Measurements from ENCODE around the gene BORCS6. TPM values are rescaled to one million over a fixed set of nuclear protein-coding genes. Genes with fewer than 3 reads are reported as not detected.

BORCS6 gene
- total and polyA plus RNA-seq, 2 donors from 2014 or later = 8.6 to 15.4 TPM

- peak overlapping the region; percentile 99 to 100 for H3K27ac ChIP-seq (ENCODE audit: low read depth in 2 of 2, low read length in 2 of 2)
- peaks cover 5 to 32% (median 22%) of the 10 kb centered on the region in 3 donors for H3K4me1 ChIP-seq (ENCODE audit: control insufficient read depth in 2 of 3, insufficient read depth in 2 of 3, low read depth in 1 of 3, low read length in 3 of 3)
- H3K36me3 ChIP-seq (ENCODE audit: control insufficient read depth in 2 of 3, insufficient read depth in 3 of 3, low read length in 3 of 3) = peaks cover 2 to 20% (median 2%) of the 10 kb centered on the region in 3 donors
- H3K4me3 ChIP-seq (ENCODE audit: low read length in 3 of 3) = peak overlapping the region; percentile 75 to 99 (median 99)
- H3K27me3 ChIP-seq (ENCODE audit: control insufficient read depth, insufficient read depth, low read length) = no peaks in the 10 kb centered on the region
- intact Hi-C loops (cut with DNase I) = no loop called here
- FAIRE-seq (peak; percentile 99), DNase-seq (peak; percentile 100)
- TF ChIP-seq CTCF (IDR thresholded peaks at IDR 0.05; ENCODE audit: borderline replicate concordance, extremely low read depth, insufficient read depth) = peak; percentile 13
- no peaks in the 10 kb centered on the region for H3K9me3 ChIP-seq (ENCODE audit: control insufficient read depth in 2 of 3, insufficient read depth in 1 of 3, low read length in 3 of 3)
- peak overlapping the region; percentile 61 to 100 (median 99) for H3K9ac ChIP-seq (ENCODE audit: low read length in 3 of 3)
Observed at GRCh38 chr17:8156246-8156992, 33.6 kb downstream of the BORCS6 start.

DNA sequence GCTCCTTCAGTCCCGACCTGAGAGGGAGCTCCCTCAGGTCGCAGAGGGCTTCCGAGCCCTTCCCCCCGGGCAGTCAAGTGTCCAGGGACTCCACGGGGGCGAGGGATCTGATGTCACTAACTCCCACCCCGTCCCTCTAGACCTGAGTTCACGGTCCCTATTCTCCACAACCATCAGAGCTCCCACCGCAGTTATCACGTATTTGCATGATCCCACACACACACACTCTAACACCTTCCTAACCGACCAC is 34.1 kb downstream of the BORCS6 start:
- Histone ChIP-seq H3K4me1 (ENCODE audit: control insufficient read depth in 2 of 3, insufficient read depth in 2 of 3, low read depth in 1 of 3, low read length in 3 of 3) (peaks cover 5 to 29% (median 18%) of the 10 kb centered on the region in 3 donors), H3K27me3 (ENCODE audit: control insufficient read depth, insufficient read depth, low read length) (no peaks in the 10 kb centered on the region), H3K27ac (ENCODE audit: low read depth in 2 of 2, low read length in 2 of 2) (peak overlapping the region; percentile 99 to 100), H3K36me3 (ENCODE audit: control insufficient read depth in 2 of 3, insufficient read depth in 3 of 3, low read length in 3 of 3) (peaks cover 2 to 16% (median 2%) of the 10 kb centered on the region in 3 donors), H3K9ac (ENCODE audit: low read length in 3 of 3) (peak overlapping the region; percentile 61 to 100 (median 99)), H3K9me3 (ENCODE audit: control insufficient read depth in 2 of 3, insufficient read depth in 1 of 3, low read length in 3 of 3) (no peaks in the 10 kb centered on the region), H3K4me3 (ENCODE audit: low read length in 3 of 3) (peak overlapping the region; percentile 75 to 99 (median 99))
- DNase-seq (no peak), FAIRE-seq (no peak)
- no peak for TF ChIP-seq CTCF (IDR thresholded peaks at IDR 0.05; ENCODE audit: borderline replicate concordance, extremely low read depth, insufficient read depth)
- intact Hi-C loops (cut with DNase I) = no loop called here

DNA sequence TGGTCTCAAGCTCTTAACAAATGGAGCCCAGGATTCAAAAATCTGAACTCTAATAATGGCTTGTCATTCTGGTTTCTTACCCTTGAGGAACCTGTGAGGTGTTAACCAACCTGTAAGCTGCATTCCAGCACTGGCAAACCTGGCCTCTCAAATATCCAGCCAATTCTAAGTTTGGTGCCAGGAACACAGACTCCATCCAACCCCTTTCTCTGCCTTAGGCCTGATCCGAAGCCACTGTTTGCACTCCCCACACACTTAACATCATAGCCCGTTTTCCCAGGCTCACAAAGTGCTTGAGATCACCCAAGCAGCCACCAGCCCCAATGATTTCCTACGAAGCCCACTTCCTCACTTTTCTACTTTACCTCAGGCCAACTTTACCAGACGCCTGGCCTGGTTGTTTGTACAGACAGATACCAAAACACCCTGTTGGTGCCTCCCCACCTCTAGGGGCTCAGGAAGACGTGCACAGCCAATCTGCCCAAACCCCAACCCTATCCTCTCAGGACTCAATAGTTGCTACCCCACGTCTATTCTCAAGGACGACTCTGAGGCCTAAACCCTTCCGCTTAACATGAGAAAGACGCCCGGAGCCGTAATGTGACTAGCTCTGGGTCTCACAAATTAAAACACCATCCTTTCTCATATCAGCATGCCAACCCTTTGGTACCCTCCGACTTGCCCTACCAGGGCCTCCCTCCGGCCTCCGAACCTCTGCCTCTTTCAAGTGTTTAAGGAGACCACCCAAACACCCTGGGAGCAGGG is 34.6 kb downstream of the BORCS6 start:
- Histone ChIP-seq H3K27me3 (ENCODE audit: control insufficient read depth, insufficient read depth, low read length) (no peaks in the 10 kb centered on the region), H3K36me3 (ENCODE audit: control insufficient read depth in 2 of 3, insufficient read depth in 3 of 3, low read length in 3 of 3) (peaks cover 0 to 18% (median 2%) of the 10 kb centered on the region in 3 donors), H3K4me1 (ENCODE audit: control insufficient read depth in 2 of 3, insufficient read depth in 2 of 3, low read depth in 1 of 3, low read length in 3 of 3) (peaks cover 5 to 30% (median 21%) of the 10 kb centered on the region in 3 donors), H3K27ac (ENCODE audit: low read depth in 2 of 2, low read length in 2 of 2) (peak overlapping the region; percentile 99 to 100), H3K9me3 (ENCODE audit: control insufficient read depth in 2 of 3, insufficient read depth in 1 of 3, low read length in 3 of 3) (no peaks in the 10 kb centered on the region), H3K9ac (ENCODE audit: low read length in 3 of 3) (peak overlapping the region; percentile 61 to 100 (median 99)), H3K4me3 (ENCODE audit: low read length in 3 of 3) (peak overlapping the region; percentile 75 to 99 (median 99))
- intact Hi-C loops (cut with DNase I) = no loop called here
- TF ChIP-seq CTCF (IDR thresholded peaks at IDR 0.05; ENCODE audit: borderline replicate concordance, extremely low read depth, insufficient read depth) = no peak
- no peak for FAIRE-seq
- peak in 2 of 5 donors; percentile 45 to 53 for DNase-seq

All from kidney (tissue), 14 donors.